ENCODE results near the gene GID8. TPM values are rescaled to one million over a fixed set of nuclear protein-coding genes. Genes with fewer than 3 reads are reported as not detected.

The GID8 gene
- total and polyA plus RNA-seq, 2 donors (not counting 3 experiments of a cell fraction or from before 2014, with no cell fraction given), result 25.3 to 34.6 TPM

DNA sequence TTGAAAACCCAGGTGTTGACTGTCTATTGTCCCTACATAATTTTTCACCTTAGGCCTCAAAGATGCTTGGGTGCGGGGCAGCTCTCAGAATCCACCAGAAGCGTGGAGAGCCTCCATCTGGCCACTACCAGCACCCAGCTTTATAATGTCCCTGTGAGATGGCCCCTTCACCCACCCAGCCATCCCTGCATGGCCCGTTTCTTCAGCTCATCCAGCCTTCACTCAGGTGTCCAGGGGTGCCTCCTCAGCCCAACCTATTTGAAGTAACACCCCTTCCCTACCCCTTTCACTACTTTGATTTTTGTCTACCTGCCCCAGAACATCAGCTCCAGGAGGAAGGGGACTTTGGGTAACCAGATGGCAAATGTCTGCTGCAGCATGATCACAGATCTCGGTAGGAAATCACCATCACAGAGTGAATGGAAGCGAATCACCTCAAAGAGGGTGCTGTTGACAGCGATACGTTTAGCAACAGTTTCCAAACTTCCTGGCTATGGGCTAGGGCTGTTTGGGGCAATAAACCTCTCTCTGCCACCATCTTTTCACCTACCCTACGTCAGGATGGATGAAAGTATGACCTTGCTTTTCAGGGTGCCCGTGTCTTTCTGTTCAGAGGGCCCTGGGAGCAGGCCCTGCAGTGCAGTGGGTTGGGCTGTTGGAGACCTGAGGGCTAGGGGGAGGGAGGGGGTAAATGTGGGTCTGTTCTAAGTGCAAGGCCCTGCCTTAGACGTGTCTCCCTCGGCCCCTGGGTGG, 13.4 kb downstream of the GID8 start:
- no TSS peak for BruUV-seq (replicated peaks)
- Histone ChIP-seq H3K9ac (replicated peaks; ENCODE audit: extremely low read depth, insufficient read depth, low read length) (no peak overlapping the region), H3K4me3 (replicated peaks in 1 of 3; ENCODE audit: insufficient read depth in 1 of 3, low read depth in 1 of 3, low read length in 3 of 3) (no peak overlapping the region), H3K4me1 (ENCODE audit: control insufficient read depth, extremely low read depth, insufficient read depth, low read length) (peaks cover 20% of the 10 kb centered on the region), H3K79me2 (ENCODE audit: control insufficient read depth, insufficient read depth, low read length) (peaks cover 33% of the 10 kb centered on the region), H3K9me1 (replicated peaks; ENCODE audit: control insufficient read depth, extremely low read depth, insufficient read depth, low read length) (no peaks in the 10 kb centered on the region), H4K20me1 (replicated peaks; ENCODE audit: control insufficient read depth, extremely low read depth, insufficient read depth, low read length) (no peaks in the 10 kb centered on the region), H3K36me3 (ENCODE audit: control insufficient read depth in 2 of 2, extremely low read depth in 1 of 2, insufficient read depth in 2 of 2, low read length in 2 of 2) (peaks cover 0 to 19% of the 10 kb centered on the region in 2 experiments), H3K4me2 (ENCODE audit: insufficient read depth, low read length) (no peak overlapping the region), H3K27me3 (ENCODE audit: control insufficient read depth in 2 of 2, insufficient read depth in 2 of 2, low read length in 2 of 2) (no peaks in the 10 kb centered on the region), H2AFZ (ENCODE audit: low read depth, low read length) (no peak overlapping the region), H3K9me3 (replicated peaks; ENCODE audit: control insufficient read depth, insufficient read depth, low read length) (no peaks in the 10 kb centered on the region), H3K27ac (ENCODE audit: insufficient read depth, low read depth, low read length) (no peak overlapping the region)
- DNase-seq (ENCODE audit: low read depth, low spot score), result no peak
- ChIA-PET POLR2A (no interaction called here), CTCF (no interaction called here)
- TF ChIP-seq MYC (IDR thresholded peaks at IDR 0.05; ENCODE audit: low read depth, low read length) (no peak), POLR2A (IDR thresholded peaks at IDR 0.05; ENCODE audit: low read depth, low read length) (no peak), POLR2AphosphoS5 (IDR thresholded peaks at IDR 0.05; ENCODE audit: insufficient read depth, low read depth, low read length) (no peak), JUN (IDR thresholded peaks at IDR 0.05; ENCODE audit: borderline replicate concordance, insufficient read depth, insufficient read length, low read depth) (no peak), EZH2 (IDR thresholded peaks at IDR 0.05; ENCODE audit: borderline replicate concordance, low read depth, low read length, severe bottlenecking) (no peak), CTCF (IDR thresholded peaks at IDR 0.05; ENCODE audit: extremely low read depth in 1 of 2, insufficient read depth in 1 of 2, low read depth in 1 of 2, low read length in 2 of 2) (no peak), GATA2 (IDR thresholded peaks at IDR 0.05; ENCODE audit: insufficient read depth, insufficient read length, low read depth, low read length) (no peak), FOS (IDR thresholded peaks at IDR 0.05; ENCODE audit: borderline replicate concordance, insufficient read depth, low read length) (no peak)
- TF ChIP-seq, protein P1, sequence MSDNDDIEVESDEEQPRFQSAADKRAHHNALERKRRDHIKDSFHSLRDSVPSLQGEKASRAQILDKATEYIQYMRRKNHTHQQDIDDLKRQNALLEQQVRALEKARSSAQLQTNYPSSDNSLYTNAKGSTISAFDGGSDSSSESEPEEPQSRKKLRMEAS (IDR thresholded peaks at IDR 0.05; ENCODE audit: insufficient read depth, insufficient read length), result no peak
- intact Hi-C loops (cut with micrococcal nuclease), result no loop called here
- no peak for FAIRE-seq
- dilution Hi-C loops (cut with MboI; ENCODE audit: extremely low pct_ligation_motif_present, low sequenced_read_pairs), result no loop called here
